MM.1S (cell line): ENCODE results near the gene TMEM190.
A peak's percentile ranks its signal among the peaks of the same experiment; 100 is the strongest.

ENCODE experiments used
- DNase-seq: peaks from one replicate; pipeline ENCODE4 v3.0.0-alpha.2; 2015
- H2AFZ ChIP-seq: fragments of 300-600 bp; sonication (generic); 2 replicates; pipeline ENCODE4 v1.6.0; 2016; ENCODE audit warnings: antibody characterized with exemption, low read length
- H3F3A ChIP-seq: fragments of 300-600 bp; sonication (generic); 2 replicates; pipeline ENCODE4 v1.6.1; 2016; ENCODE audit warnings: mild to moderate bottlenecking, antibody characterized with exemption, low read length, moderate library complexity, mixed read lengths; ENCODE audit not compliant: insufficient read depth
- H3K27ac ChIP-seq: fragments of 300-600 bp; sonication (generic); 2 replicates; pipeline ENCODE4 v1.5.1; 2016; ENCODE audit warnings: mild to moderate bottlenecking, low read length
- H3K27me3 ChIP-seq: fragments of 300-600 bp; sonication (generic); replicated peaks from 2 replicates; pipeline ENCODE4 v1.6.0; 2016; ENCODE audit warnings: low read length; ENCODE audit not compliant: insufficient read depth
- H3K36me3 ChIP-seq: fragments of 300-600 bp; sonication (generic); replicated peaks from 2 replicates; pipeline ENCODE4 v1.6.1; 2016; ENCODE audit warnings: mild to moderate bottlenecking, low read length, mixed read lengths; ENCODE audit not compliant: insufficient read depth
- H3K4me1 ChIP-seq: fragments of 300-600 bp; sonication (generic); 2 replicates; pipeline ENCODE4 v1.6.1; 2016; ENCODE audit warnings: low read length, mixed read lengths
- H3K4me2 ChIP-seq: fragments of 300-600 bp; sonication (generic); 2 replicates; pipeline ENCODE4 v1.6.0; 2016; ENCODE audit warnings: low read depth, low read length
- H3K4me3 ChIP-seq: fragments of 300-600 bp; sonication (generic); 2 replicates; pipeline ENCODE4 v1.5.1; 2016; ENCODE audit warnings: low read length, mixed read lengths
- H3K79me2 ChIP-seq: fragments of 300-600 bp; sonication (generic); 2 replicates; pipeline ENCODE4 v1.6.1; 2016; ENCODE audit warnings: mixed run types, low read length, mixed read lengths
- H3K9ac ChIP-seq: fragments of 300-600 bp; sonication (generic); 2 replicates; pipeline ENCODE4 v1.6.1; 2016; ENCODE audit warnings: low read length, mixed read lengths
- H3K9me2 ChIP-seq: fragments of 300-600 bp; sonication (generic); replicated peaks from 2 replicates; pipeline ENCODE4 v1.6.1; 2016; ENCODE audit warnings: mild to moderate bottlenecking, low read length, mixed read lengths; ENCODE audit not compliant: insufficient read depth
- H3K9me3 ChIP-seq: fragments of 300-600 bp; sonication (generic); replicated peaks from 2 replicates; pipeline ENCODE4 v1.6.1; 2016; ENCODE audit warnings: mild to moderate bottlenecking, low read length, mixed read lengths; ENCODE audit not compliant: insufficient read depth
- H4K20me1 ChIP-seq: fragments of 300-600 bp; sonication (generic); 2 replicates; pipeline ENCODE4 v1.6.1; 2016; ENCODE audit warnings: mild to moderate bottlenecking, low read length, moderate library complexity, mixed read lengths; ENCODE audit not compliant: insufficient read depth
- CTCF ChIP-seq: fragments of 300-600 bp; sonication (generic); IDR thresholded peaks from 2 replicates; pipeline ENCODE4 v1.5.1; 2016; ENCODE audit warnings: antibody characterized with exemption, low read length, mixed read lengths
- EZH2 ChIP-seq: fragments of 300-600 bp; sonication (generic); optimal IDR thresholded peaks from 2 replicates; pipeline ENCODE3; 2017; ENCODE audit warnings: low read depth, mild to moderate bottlenecking, antibody characterized with exemption, low read length, mixed read lengths
- EZH2phosphoT487 ChIP-seq: fragments of 300-600 bp; sonication (generic); IDR thresholded peaks from 2 replicates; pipeline ENCODE4 v1.6.1; 2018; ENCODE audit warnings: antibody characterized with exemption, low read length

The TMEM190 gene

GRCh38 chr19:55402509-55402908, 25.9 kb downstream of the TMEM190 start:
- no peak for DNase-seq
- Histone ChIP-seq H4K20me1 (peaks cover 20% of the 10 kb centered on the region), H3K27me3 (no peaks in the 10 kb centered on the region), H3K4me3 (no peak overlapping the region), H3K4me1 (peaks cover 14% of the 10 kb centered on the region), H3K4me2 (no peak overlapping the region), H3K9me3 (no peaks in the 10 kb centered on the region), H3K36me3 (peaks cover 21% of the 10 kb centered on the region), H2AFZ (no peak overlapping the region), H3K9ac (no peak overlapping the region), H3K9me2 (no peaks in the 10 kb centered on the region), H3K79me2 (peaks cover 46% of the 10 kb centered on the region), H3F3A (peaks cover 44% of the 10 kb centered on the region), H3K27ac (no peak overlapping the region)
- TF ChIP-seq EZH2 (no peak), EZH2phosphoT487 (no peak), CTCF (no peak)

GRCh38 chr19:55405638-55406037, 29.0 kb downstream of the TMEM190 start:
- peaks cover 20% of the 10 kb centered on the region for H3K4me1 ChIP-seq
- H3K27ac ChIP-seq, result no peak overlapping the region
- H3F3A ChIP-seq, result peaks cover 34% of the 10 kb centered on the region
- no peaks in the 10 kb centered on the region for H3K9me2 ChIP-seq
- H3K36me3 ChIP-seq, result peaks cover 21% of the 10 kb centered on the region
- peaks cover 20% of the 10 kb centered on the region for H4K20me1 ChIP-seq
- no peak overlapping the region for H3K9ac ChIP-seq
- no peaks in the 10 kb centered on the region for H3K9me3 ChIP-seq
- no peak overlapping the region for H2AFZ ChIP-seq
- H3K79me2 ChIP-seq, result peaks cover 46% of the 10 kb centered on the region
- DNase-seq, result no peak
- H3K4me3 ChIP-seq, result peak overlapping the region; percentile 89
- H3K27me3 ChIP-seq, result no peaks in the 10 kb centered on the region
- peak overlapping the region; percentile 98 for H3K4me2 ChIP-seq
- no peak for TF ChIP-seq EZH2
- no peak for TF ChIP-seq EZH2phosphoT487
- TF ChIP-seq CTCF, result no peak

GRCh38 chr19:55406091-55406825, 29.6 kb downstream of the TMEM190 start:
- peak overlapping the region; percentile 89 for H3K4me3 ChIP-seq
- H3K36me3 ChIP-seq, result peaks cover 17% of the 10 kb centered on the region
- H3K9me2 ChIP-seq, result no peaks in the 10 kb centered on the region
- H3K9me3 ChIP-seq, result no peaks in the 10 kb centered on the region
- no peak for TF ChIP-seq CTCF
- H3K4me1 ChIP-seq, result peaks cover 20% of the 10 kb centered on the region
- peaks cover 46% of the 10 kb centered on the region for H3K79me2 ChIP-seq
- no peak overlapping the region for H2AFZ ChIP-seq
- peaks cover 2% of the 10 kb centered on the region; the same call in 1 of the 2 replicates for H3K27me3 ChIP-seq
- H3F3A ChIP-seq, result peaks cover 30% of the 10 kb centered on the region
- peak overlapping the region; percentile 98 for H3K4me2 ChIP-seq
- H4K20me1 ChIP-seq, result peaks cover 20% of the 10 kb centered on the region
- H3K9ac ChIP-seq, result peak overlapping the region; percentile 91; the same call in 1 of the 2 replicates
- DNase-seq, result no peak
- no peak overlapping the region for H3K27ac ChIP-seq
